ENCODE data around the gene ZNF813.

ZNF813 gene

DNA sequence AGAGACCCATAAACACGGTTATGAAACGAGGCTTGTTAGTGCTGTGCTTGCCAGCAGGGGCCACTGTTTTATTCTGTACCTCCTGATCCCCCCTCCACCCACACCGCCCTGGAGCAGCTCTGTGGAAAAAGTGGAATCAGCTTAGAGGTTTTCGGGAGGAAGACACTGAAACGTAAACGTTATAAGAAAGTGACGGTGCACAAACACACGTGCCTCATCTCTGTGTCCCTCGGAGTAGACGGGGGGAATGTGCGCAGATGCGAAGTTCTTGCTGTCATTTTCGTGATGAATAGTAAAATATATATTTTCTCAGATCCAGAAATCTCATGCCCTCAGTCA, 36.8 kb downstream of the ZNF813 start:
- TF ChIP-seq, protein P1, sequence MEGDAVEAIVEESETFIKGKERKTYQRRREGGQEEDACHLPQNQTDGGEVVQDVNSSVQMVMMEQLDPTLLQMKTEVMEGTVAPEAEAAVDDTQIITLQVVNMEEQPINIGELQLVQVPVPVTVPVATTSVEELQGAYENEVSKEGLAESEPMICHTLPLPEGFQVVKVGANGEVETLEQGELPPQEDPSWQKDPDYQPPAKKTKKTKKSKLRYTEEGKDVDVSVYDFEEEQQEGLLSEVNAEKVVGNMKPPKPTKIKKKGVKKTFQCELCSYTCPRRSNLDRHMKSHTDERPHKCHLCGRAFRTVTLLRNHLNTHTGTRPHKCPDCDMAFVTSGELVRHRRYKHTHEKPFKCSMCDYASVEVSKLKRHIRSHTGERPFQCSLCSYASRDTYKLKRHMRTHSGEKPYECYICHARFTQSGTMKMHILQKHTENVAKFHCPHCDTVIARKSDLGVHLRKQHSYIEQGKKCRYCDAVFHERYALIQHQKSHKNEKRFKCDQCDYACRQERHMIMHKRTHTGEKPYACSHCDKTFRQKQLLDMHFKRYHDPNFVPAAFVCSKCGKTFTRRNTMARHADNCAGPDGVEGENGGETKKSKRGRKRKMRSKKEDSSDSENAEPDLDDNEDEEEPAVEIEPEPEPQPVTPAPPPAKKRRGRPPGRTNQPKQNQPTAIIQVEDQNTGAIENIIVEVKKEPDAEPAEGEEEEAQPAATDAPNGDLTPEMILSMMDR (conservative IDR thresholded peaks at IDR 0.05): peak; percentile 69
- H3K27ac ChIP-seq: peak overlapping the region; percentile 75

DNA sequence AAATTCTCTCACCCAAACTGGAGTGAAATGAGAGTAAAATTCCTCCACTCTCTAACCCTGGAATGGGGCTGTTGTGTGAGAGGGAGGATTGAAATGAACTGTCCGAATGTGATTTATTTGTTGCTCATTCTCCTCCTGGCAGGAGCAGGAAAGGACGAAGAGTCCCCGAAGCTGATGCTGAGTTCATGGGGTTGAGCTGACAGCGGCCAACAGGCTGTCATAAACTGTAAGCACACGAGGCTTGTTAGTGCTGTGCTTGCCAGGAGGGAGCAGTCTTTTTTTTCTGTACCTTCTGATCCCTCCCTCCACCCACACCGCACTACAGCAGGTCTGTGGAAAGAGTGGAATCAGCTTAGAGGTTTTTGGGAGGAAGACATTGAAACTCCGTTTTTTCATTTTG, 37.4 kb downstream of the ZNF813 start:
- peak overlapping the region; percentile 75 for H3K27ac ChIP-seq
- TF ChIP-seq, protein P1 (conservative IDR thresholded peaks at IDR 0.05): no peak

DNA sequence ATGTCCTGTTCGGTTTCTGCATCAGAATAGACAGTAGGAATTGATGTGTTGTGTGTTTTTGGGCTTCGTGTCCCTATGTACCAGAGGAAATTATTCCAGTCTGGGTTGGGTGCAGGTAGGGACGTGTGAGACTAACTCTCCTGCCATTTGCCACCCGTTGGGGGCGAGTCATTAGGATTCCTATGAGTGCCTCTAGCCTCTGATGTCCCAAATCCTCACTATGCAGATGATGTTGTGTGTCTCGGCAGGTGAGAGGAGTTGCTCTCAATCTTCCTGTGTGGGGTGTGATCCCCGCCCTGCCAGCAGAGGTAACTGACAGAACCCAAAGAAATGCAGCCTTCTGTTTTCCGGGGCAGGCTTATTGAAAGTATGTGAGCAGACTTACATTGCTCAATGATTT, 39.2 kb downstream of the ZNF813 start:
- no peak overlapping the region for H3K27ac ChIP-seq
- TF ChIP-seq, protein P1 (conservative IDR thresholded peaks at IDR 0.05): no peak

DNA sequence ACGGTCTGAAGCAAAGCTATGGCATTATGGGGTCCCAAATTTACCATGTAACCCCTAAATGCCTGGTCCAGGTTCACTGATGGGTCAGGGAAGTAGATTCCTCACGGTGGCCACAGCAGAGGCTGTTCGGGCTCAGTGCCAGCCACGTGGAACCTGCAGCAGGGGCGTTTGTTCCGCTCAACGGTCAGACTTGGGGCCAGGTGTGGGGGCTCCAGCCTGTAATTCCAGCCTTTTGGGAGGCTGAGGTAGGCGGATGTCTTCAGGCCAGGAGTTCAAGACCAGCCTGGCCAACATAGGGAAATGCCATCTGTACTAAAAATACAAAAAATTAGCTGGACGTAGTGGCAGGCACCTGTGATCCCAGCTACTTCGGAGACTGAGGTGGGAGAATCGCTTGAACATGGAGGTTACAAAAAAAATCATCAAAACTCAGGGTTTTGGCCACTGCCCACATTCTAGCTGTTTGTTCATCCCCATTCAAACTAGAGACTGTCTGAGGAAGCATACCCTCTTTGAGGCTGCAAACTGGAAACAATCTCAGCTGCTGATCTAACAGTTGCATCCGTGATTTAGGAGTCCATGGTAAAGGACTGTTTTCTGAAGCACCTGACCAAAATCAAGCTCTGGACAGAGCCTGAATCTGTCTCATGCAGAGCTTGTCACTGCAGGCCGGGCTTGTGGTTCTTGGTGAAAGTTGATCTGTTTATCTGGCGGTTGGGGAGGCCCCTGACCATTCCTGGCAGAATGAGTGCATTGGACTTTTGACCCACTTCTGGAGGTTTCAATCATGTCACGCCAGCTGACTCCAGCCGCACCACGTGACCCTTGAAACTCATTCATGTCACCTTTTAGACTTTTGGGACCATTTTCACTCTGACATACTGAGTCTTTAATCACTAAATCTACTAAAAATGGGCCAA, 40.2 kb downstream of the ZNF813 start:
- TF ChIP-seq, protein P1 (conservative IDR thresholded peaks at IDR 0.05): no peak
- H3K27ac ChIP-seq: no peak overlapping the region

DNA sequence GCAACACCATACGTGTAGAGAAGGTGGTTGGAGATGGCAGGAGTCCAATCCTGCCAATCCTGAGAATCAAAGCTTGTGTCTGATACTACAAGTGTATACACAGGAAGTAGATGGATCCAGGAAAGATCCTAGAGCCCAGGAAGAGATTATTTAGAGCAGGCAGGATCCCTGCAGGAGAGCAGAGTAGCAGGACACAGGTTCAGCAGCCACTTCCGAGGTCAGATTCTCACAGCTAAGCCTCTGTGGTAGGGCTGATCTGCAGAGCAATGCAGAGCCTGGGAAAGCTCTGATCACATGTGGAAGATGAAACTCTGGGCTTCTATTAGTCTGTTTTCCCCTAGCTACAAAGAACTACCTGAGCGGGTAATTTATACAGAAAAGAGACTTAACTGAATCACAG, 41.9 kb downstream of the ZNF813 start:
- peak overlapping the region; percentile 34 for H3K27ac ChIP-seq
- TF ChIP-seq, protein P1 (conservative IDR thresholded peaks at IDR 0.05): no peak

DNA sequence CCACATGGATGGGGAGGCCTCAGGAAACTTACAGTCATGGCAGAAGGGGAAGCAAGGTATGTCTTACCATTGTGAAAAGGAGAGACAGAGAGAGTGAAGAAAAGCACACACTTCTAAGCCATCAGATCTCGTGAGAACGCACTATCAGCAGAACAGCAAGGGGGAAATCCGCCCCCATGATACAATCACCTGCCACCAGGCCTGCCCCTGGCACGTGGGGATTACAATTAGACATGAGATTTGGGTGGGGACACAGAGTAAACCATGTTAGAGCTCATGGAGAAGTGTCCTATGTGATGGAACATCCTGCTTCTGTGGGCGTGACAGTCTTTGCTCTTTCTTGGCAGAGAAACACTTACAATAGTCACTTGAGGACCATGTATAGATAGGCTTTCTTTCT, 42.3 kb downstream of the ZNF813 start:
- TF ChIP-seq, protein P1 (conservative IDR thresholded peaks at IDR 0.05): no peak
- H3K27ac ChIP-seq: peak overlapping the region; percentile 34

DNA sequence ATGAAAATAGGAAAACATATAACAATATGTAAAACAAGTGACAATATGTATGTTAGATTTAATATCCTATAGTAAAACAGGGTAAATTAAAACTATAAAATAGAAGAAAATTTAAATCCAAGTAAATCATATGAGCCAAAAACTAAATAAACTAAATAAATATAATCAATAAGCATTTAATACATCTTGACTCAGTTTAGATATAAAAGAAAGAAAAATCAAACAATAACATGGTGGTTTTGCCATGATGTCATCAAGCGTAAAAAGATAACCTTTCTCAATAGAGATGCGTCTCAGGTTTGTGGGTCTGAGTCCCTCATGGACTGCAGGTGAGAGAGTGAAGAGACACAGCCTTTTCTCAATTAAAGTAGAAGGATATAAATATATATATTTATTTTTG, 43.8 kb downstream of the ZNF813 start:
- peak overlapping the region; percentile 7; the same call in 1 of the 2 replicates for H3K27ac ChIP-seq
- TF ChIP-seq, protein P1 (conservative IDR thresholded peaks at IDR 0.05): no peak

Data from VCaP (cell line).